Spleen (tissue), 7 donors: ENCODE measurements around the gene MRPS34.

ENCODE experiments used
- POLR2AphosphoS5 ChIP-seq, 3 donors: sonication (generic); formaldehyde crosslinking; IDR thresholded peaks; one replicate each; pipeline ENCODE4 v1.5.1; 2017; ENCODE audit warnings: antibody characterized with exemption in 3 of 3
- TF ChIP-seq, protein P1 (sequence below), 11 experiments: fragments of 200-600 bp in 7 of 11; fragments of 450-650 bp in 4 of 11; sonication (generic) in 4 of 11; IDR thresholded peaks in 8 of 11; conservative IDR thresholded peaks in 3 of 11; 1 replicate in 7 of 11; 2 replicates in 4 of 11; pipeline versions ENCODE4 v1.4.0 to v1.8.0; 2016 to 2021; ENCODE audit warnings: antibody characterized with exemption in 11 of 11, inconsistent platforms in 4 of 11, mild to moderate bottlenecking in 1 of 11
- donor health status: DM: no; HTN: no; CAD: no; lungs with moderate emphysema.
- donor health status: DM: no; HTN: no; CAD: no.
- donor health status: DM: no; HTN: no; CAD: no.

- no peak for TF ChIP-seq POLR2AphosphoS5 (IDR thresholded peaks at IDR 0.05)
- TF ChIP-seq, protein P1, sequence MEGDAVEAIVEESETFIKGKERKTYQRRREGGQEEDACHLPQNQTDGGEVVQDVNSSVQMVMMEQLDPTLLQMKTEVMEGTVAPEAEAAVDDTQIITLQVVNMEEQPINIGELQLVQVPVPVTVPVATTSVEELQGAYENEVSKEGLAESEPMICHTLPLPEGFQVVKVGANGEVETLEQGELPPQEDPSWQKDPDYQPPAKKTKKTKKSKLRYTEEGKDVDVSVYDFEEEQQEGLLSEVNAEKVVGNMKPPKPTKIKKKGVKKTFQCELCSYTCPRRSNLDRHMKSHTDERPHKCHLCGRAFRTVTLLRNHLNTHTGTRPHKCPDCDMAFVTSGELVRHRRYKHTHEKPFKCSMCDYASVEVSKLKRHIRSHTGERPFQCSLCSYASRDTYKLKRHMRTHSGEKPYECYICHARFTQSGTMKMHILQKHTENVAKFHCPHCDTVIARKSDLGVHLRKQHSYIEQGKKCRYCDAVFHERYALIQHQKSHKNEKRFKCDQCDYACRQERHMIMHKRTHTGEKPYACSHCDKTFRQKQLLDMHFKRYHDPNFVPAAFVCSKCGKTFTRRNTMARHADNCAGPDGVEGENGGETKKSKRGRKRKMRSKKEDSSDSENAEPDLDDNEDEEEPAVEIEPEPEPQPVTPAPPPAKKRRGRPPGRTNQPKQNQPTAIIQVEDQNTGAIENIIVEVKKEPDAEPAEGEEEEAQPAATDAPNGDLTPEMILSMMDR (IDR thresholded peaks at IDR 0.05 in 8 of 11, conservative IDR thresholded peaks at IDR 0.05 in 3 of 11): no peak
These were observed 14.6 kb upstream of the MRPS34 start for GRCh38 chr16:1787322-1788094.
